IMR-90 (cell line): Measurements from ENCODE around the gene SOCS2. TPM values are rescaled to one million over a fixed set of nuclear protein-coding genes. Genes with fewer than 3 reads are reported as not detected.
A peak's percentile ranks its signal among the peaks of the same experiment; 100 is the strongest.

Source experiments
- ATAC-seq: fragments of 200-7000 bp; cut with Tn5 transposase; 2 replicates; pipeline ENCODE4 v1.9.1; 2020; ENCODE audit warnings: low read depth, mild to moderate bottlenecking, moderate library complexity
- BruUV-seq: library from RNA; stranded (reverse); fragments of 400-500 nt; replicated peaks from 2 replicates; lab custom pipeline; 2021; lab: Mats Ljungman, UMichigan
- CTCF ChIA-PET: fragments of 300-600 bp; formaldehyde crosslinking; extraction: SDS; loops from one replicate; lab custom pipeline; 2021; ENCODE audit warnings: antibody characterized with exemption; lab: Yijun Ruan, JAX
- POLR2A ChIA-PET: fragments of 300-600 bp; sonication (Branson Sonifier 250); formaldehyde crosslinking; loops from one replicate; lab custom pipeline; 2022; ENCODE audit warnings: antibody characterized with exemption; ENCODE audit not compliant: unreplicated experiment; lab: Charles Lee
- DNase-seq: peaks from one replicate; pipeline ENCODE4 v3.0.0; 2013
- H2AFZ ChIP-seq: replicated peaks from 2 replicates; pipeline ENCODE3; 2013; ENCODE audit warnings: low read length, mild to moderate bottlenecking; ENCODE audit not compliant: poor library complexity
- H2AK5ac ChIP-seq: 2 replicates; pipeline ENCODE4 v1.6.1; 2013; ENCODE audit warnings: low read depth, low read length, inconsistent platforms
- H2AK9ac ChIP-seq: replicated peaks from 2 replicates; pipeline ENCODE3; 2013; ENCODE audit warnings: mild to moderate bottlenecking, low read depth, low read length, moderate library complexity; ENCODE audit not compliant: poor library complexity
- H2BK120ac ChIP-seq: 2 replicates; pipeline ENCODE4 v1.6.1; 2013; ENCODE audit warnings: low read depth, low read length, inconsistent platforms
- H2BK15ac ChIP-seq: 3 replicates; pipeline ENCODE4 v1.6.1; 2013; ENCODE audit warnings: low read depth, low read length, inconsistent platforms
- H2BK20ac ChIP-seq: 2 replicates; pipeline ENCODE4 v1.6.1; 2013; ENCODE audit warnings: low read depth, mild to moderate bottlenecking, inconsistent platforms, low read length, moderate library complexity
- H2BK5ac ChIP-seq: 2 replicates; pipeline ENCODE4 v1.6.1; 2013; ENCODE audit warnings: mild to moderate bottlenecking, low read depth, low read length, inconsistent platforms; ENCODE audit not compliant: poor library complexity, severe bottlenecking
- H3K14ac ChIP-seq: replicated peaks from 2 replicates; pipeline ENCODE4 v1.6.1; 2013; ENCODE audit warnings: low read depth, low read length, inconsistent platforms
- H3K18ac ChIP-seq: 2 replicates; pipeline ENCODE4 v1.6.1; 2013; ENCODE audit warnings: low read depth, low read length, control low read depth
- H3K23ac ChIP-seq: 2 replicates; pipeline ENCODE4 v1.6.1; 2013; ENCODE audit warnings: low read depth, low read length, inconsistent platforms
- H3K27ac ChIP-seq: 2 replicates; pipeline ENCODE4 v1.5.1; 2013; ENCODE audit warnings: mild to moderate bottlenecking, control low read depth, low read length; ENCODE audit not compliant: insufficient read depth
- H3K27me3 ChIP-seq: 2 replicates; pipeline ENCODE4 v1.6.1; 2013; ENCODE audit warnings: low read length; ENCODE audit not compliant: control insufficient read depth, insufficient read depth
- H3K36me3 ChIP-seq: 2 replicates; pipeline ENCODE4 v1.6.1; 2013; ENCODE audit warnings: low read length, mixed read lengths; ENCODE audit not compliant: control insufficient read depth, insufficient read depth
- H3K4ac ChIP-seq: 2 replicates; pipeline ENCODE4 v1.6.1; 2013; ENCODE audit warnings: low read depth, low read length, inconsistent platforms
- H3K4me1 ChIP-seq: 2 replicates; pipeline ENCODE4 v1.6.1; 2013; ENCODE audit warnings: low read length, mixed read lengths; ENCODE audit not compliant: control insufficient read depth, insufficient read depth
- H3K4me2 ChIP-seq: 2 replicates; pipeline ENCODE4 v1.6.1; 2013; ENCODE audit warnings: low read depth, mild to moderate bottlenecking, control low read depth, low read length, moderate library complexity
- H3K4me3 ChIP-seq: 2 replicates; pipeline ENCODE4 v1.5.1; 2013; ENCODE audit warnings: low read depth, mild to moderate bottlenecking, control low read depth, low read length, moderate library complexity; ENCODE audit not compliant: insufficient read depth
- H3K56ac ChIP-seq: 2 replicates; pipeline ENCODE4 v1.6.1; 2013; ENCODE audit warnings: low read length, inconsistent platforms; ENCODE audit not compliant: insufficient read depth; ENCODE audit errors: extremely low read depth
- H3K79me1 ChIP-seq, 2 experiments: 2 replicates each; pipeline ENCODE4 v1.6.1; 2013; ENCODE audit warnings: low read length in 2 of 2, inconsistent platforms in 1 of 2, low read depth in 1 of 2
- H3K9ac ChIP-seq: 2 replicates; pipeline ENCODE4 v1.6.1; 2013; ENCODE audit warnings: low read depth, low read length, control low read depth
- H3K9me1 ChIP-seq: 2 replicates; pipeline ENCODE4 v1.6.1; 2013; ENCODE audit warnings: low read length, inconsistent platforms; ENCODE audit not compliant: insufficient read depth
- H3K9me3 ChIP-seq: 2 replicates; pipeline ENCODE4 v1.6.1; 2013; ENCODE audit warnings: low read length; ENCODE audit not compliant: control insufficient read depth, insufficient read depth
- H4K20me1 ChIP-seq: 2 replicates; pipeline ENCODE4 v1.6.1; 2013; ENCODE audit warnings: low read length, inconsistent platforms; ENCODE audit not compliant: insufficient read depth
- H4K5ac ChIP-seq: 2 replicates; pipeline ENCODE4 v1.6.1; 2013; ENCODE audit warnings: mild to moderate bottlenecking, low read depth, low read length, control low read depth
- H4K8ac ChIP-seq, 2 experiments: 2 replicates each; pipeline ENCODE4 v1.6.1; 2013; ENCODE audit warnings: low read depth in 2 of 2, low read length in 2 of 2, control low read depth in 1 of 2, inconsistent platforms in 1 of 2
- H4K91ac ChIP-seq: 2 replicates; pipeline ENCODE4 v1.6.1; 2013; ENCODE audit warnings: low read depth, low read length, inconsistent platforms; ENCODE audit not compliant: insufficient read depth
- CEBPB ChIP-seq: IDR thresholded peaks from 2 replicates; pipeline ENCODE4 v1.6.1; 2012; ENCODE audit warnings: low read depth, low read length, improper control_type of control experiment
- MAFK ChIP-seq: IDR thresholded peaks from 2 replicates; pipeline ENCODE4 v1.6.1; 2012; ENCODE audit warnings: low read depth, low read length, improper control_type of control experiment
- NFE2L2 ChIP-seq: fragments of 150-350 bp; IDR thresholded peaks from 2 replicates; pipeline ENCODE4 v1.6.1; 2016; ENCODE audit warnings: low read depth, mild to moderate bottlenecking, low read length
- POLR2A ChIP-seq: IDR thresholded peaks from 2 replicates; pipeline ENCODE4 v1.6.1; 2012; ENCODE audit warnings: mild to moderate bottlenecking, low read depth, low read length
- WGBS, 2 experiments: methylation state at CpG; one replicate each; pipeline versions ENCODE4 v1.1.5 to v1.1.7; 2013; ENCODE audit warnings: missing lambda C conversion rate in 2 of 2; ENCODE audit not compliant: insufficient read length in 1 of 2; ENCODE audit errors: extremely low coverage in 2 of 2; 5-methylcytosine and 5-hydroxymethylcytosine counted together
- dilution Hi-C: fragments of 300-500 bp; cut with HindIII; formaldehyde crosslinking; loops from one replicate; pipeline ENCODE4 v1.14.3; 2018; ENCODE audit warnings: low sequenced_read_pairs; ENCODE audit not compliant: unreplicated experiment
- in situ Hi-C: fragments of 300-500 bp; cut with MboI; formaldehyde crosslinking; loops from 3 replicates; pipeline ENCODE4 v1.14.3; 2019; ENCODE audit warnings: low sequenced_read_pairs, inconsistent platforms, mixed read lengths
- intact Hi-C: fragments of 100-400 bp; cut with micrococcal nuclease; formaldehyde crosslinking; loops from 2 replicates; pipeline ENCODE4 v1.10.0; 2022
- polyA plus RNA-seq, 3 experiments: library from polyadenylated mRNA; depleted of rRNA; stranded (reverse); fragments of >200 nt; gene quantifications; 2 replicates each; pipeline ENCODE4 v1.2.3, GENCODE V29; 2012; ENCODE audit warnings: low replicate concordance in 1 of 3
- total RNA-seq: library from RNA; depleted of rRNA; stranded (reverse); fragments of >200 nt; gene quantifications from 2 replicates; pipeline ENCODE4 v1.2.3, GENCODE V29; 2012
- TF ChIP-seq, protein P1 (sequence below): conservative IDR thresholded peaks from 2 replicates; pipeline ENCODE4 v1.5.1; 2012; ENCODE audit warnings: mild to moderate bottlenecking, low read depth, low read length, improper control_type of control experiment

SOCS2 gene
- total and polyA plus RNA-seq, 2 of the 4 experiments (the other 2 are of a cell fraction), result 12.0 to 12.4 TPM

DNA sequence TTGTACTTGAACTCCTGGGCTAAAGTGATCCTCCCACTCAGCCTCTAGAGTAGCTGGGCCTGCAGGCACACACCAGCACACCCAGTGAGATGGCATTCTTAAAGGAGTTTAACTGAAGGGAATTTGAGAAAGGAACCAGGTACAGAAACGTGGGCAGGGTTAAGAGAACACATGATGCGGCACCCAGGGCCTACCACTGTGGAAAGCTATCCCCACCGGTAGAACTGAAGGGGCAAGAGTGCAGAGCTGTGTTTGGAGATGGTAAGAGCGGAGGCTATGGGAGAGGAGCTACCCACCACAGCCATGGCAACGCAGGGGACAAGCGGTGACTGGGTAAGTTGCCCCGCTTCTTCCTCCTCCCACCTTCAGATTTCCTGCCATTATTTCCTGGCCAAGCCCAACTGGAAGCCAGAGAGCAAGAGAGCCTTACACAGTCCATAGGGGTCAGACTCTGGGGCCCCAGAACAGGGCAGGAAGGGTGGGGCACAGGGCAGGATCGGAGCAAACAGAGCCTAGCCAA is 46.5 kb downstream of the SOCS2 start:
- TF ChIP-seq, protein P1, sequence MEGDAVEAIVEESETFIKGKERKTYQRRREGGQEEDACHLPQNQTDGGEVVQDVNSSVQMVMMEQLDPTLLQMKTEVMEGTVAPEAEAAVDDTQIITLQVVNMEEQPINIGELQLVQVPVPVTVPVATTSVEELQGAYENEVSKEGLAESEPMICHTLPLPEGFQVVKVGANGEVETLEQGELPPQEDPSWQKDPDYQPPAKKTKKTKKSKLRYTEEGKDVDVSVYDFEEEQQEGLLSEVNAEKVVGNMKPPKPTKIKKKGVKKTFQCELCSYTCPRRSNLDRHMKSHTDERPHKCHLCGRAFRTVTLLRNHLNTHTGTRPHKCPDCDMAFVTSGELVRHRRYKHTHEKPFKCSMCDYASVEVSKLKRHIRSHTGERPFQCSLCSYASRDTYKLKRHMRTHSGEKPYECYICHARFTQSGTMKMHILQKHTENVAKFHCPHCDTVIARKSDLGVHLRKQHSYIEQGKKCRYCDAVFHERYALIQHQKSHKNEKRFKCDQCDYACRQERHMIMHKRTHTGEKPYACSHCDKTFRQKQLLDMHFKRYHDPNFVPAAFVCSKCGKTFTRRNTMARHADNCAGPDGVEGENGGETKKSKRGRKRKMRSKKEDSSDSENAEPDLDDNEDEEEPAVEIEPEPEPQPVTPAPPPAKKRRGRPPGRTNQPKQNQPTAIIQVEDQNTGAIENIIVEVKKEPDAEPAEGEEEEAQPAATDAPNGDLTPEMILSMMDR, result no peak
- no peak for TF ChIP-seq CEBPB
- TF ChIP-seq POLR2A, result no peak
- no peak for TF ChIP-seq NFE2L2
- no peak for TF ChIP-seq MAFK
- Histone ChIP-seq H3K79me1 (peaks cover 0 to 24% of the 10 kb centered on the region in 2 experiments; a peak in 2 of 4 replicates), H3K23ac (no peak overlapping the region), H3K27me3 (no peaks in the 10 kb centered on the region), H4K5ac (no peak overlapping the region), H4K91ac (no peak overlapping the region), H3K9ac (no peak overlapping the region), H3K4ac (peak overlapping the region; percentile 16; the same call in 1 of the 2 replicates), H4K8ac (no peak overlapping the region), H3K4me2 (no peak overlapping the region), H2BK15ac (0 out of 3 replicates have a peak overlapping the region, but pooled peaks have one; percentile 29), H3K4me3 (no peak overlapping the region), H2BK20ac (no peak overlapping the region; the same call in 1 of the 2 replicates), H3K36me3 (no peaks in the 10 kb centered on the region), H3K4me1 (peaks cover 10% of the 10 kb centered on the region), H3K56ac (no peak overlapping the region), H2AFZ (no peak overlapping the region), H2AK5ac (peak overlapping the region; percentile 56; the same call in 1 of the 2 replicates), H3K9me3 (peaks cover 1% of the 10 kb centered on the region; the same call in 1 of the 2 replicates), H3K27ac (no peak overlapping the region), H3K9me1 (peaks cover 16% of the 10 kb centered on the region), H2BK120ac (no peak overlapping the region; the same call in 1 of the 2 replicates), H2BK5ac (no peak overlapping the region), H3K18ac (no peak overlapping the region), H2AK9ac (peak overlapping the region; percentile 7), H4K20me1 (no peaks in the 10 kb centered on the region), H3K14ac (no peak overlapping the region)
- intact Hi-C loops, result no loop called here
- no CpG with 5 or more reads among the region's 8 CpGs for WGBS, 2 experiments
- no peak for DNase-seq
- no TSS peak for BruUV-seq
- ATAC-seq, result no peak
- in situ Hi-C loops, result no loop called here
- ChIA-PET CTCF (interaction anchor here (0.6 to 1.0 kb wide), 2 partner anchors 123 to 622 kb away, joined by 3 read pairs; no protein-coding TSS in a partner anchor), POLR2A (no interaction called here)
- dilution Hi-C loops, result no loop called here
